Measurements from ENCODE around the gene PABPN1L.

Gene PABPN1L

GRCh38 chr16:88883117-88883895, 16.8 kb upstream of the PABPN1L start:
- DNase-seq: no peak

- DNase-seq: no peak
Observed at GRCh38 chr16:88882358-88883030, 16.0 kb upstream of the PABPN1L start.

- no peak for DNase-seq
Observed at GRCh38 chr16:88881675-88882357, 15.4 kb upstream of the PABPN1L start.

GRCh38 chr16:88881007-88881615, 14.7 kb upstream of the PABPN1L start:
- DNase-seq: no peak

GRCh38 chr16:88880226-88881006, 14.0 kb upstream of the PABPN1L start:
- no peak for DNase-seq

- DNase-seq: no peak
Observed at GRCh38 chr16:88879788-88880055, 13.3 kb upstream of the PABPN1L start.

- no peak for DNase-seq
Observed at GRCh38 chr16:88878967-88879787, 12.7 kb upstream of the PABPN1L start.

- no peak for DNase-seq
Observed at GRCh38 chr16:88878356-88878755, 11.9 kb upstream of the PABPN1L start.

GRCh38 chr16:88877564-88878289, 11.3 kb upstream of the PABPN1L start:
- DNase-seq: no peak

- no peak for DNase-seq
Observed at GRCh38 chr16:88876942-88877526, 10.6 kb upstream of the PABPN1L start.

GRCh38 chr16:88875703-88876234, 9.3 kb upstream of the PABPN1L start:
- DNase-seq: no peak

GRCh38 chr16:88874938-88875599, 8.6 kb upstream of the PABPN1L start:
- no peak for DNase-seq

GRCh38 chr16:88872650-88873331, 6.3 kb upstream of the PABPN1L start:
- DNase-seq: no peak

- no peak for DNase-seq
Observed at GRCh38 chr16:88871730-88872416, 5.4 kb upstream of the PABPN1L start.

GRCh38 chr16:88871349-88871702, 4.9 kb upstream of the PABPN1L start:
- DNase-seq: no peak

GRCh38 chr16:88870608-88871348, 4.3 kb upstream of the PABPN1L start:
- no peak for DNase-seq

- no peak for DNase-seq
Observed at GRCh38 chr16:88869673-88869980, 3.2 kb upstream of the PABPN1L start.

- no peak for DNase-seq
Observed at GRCh38 chr16:88868974-88869672, 2.7 kb upstream of the PABPN1L start.
